Endothelial cell of umbilical vein (primary cell): ENCODE measurements around the gene EYS. TPM values are rescaled to one million over a fixed set of nuclear protein-coding genes. Genes with fewer than 3 reads are reported as not detected.

Experiments
- BruUV-seq: library from RNA; stranded (reverse); fragments of 400-500 nt; replicated peaks from 2 replicates; lab custom pipeline; 2021; lab: Mats Ljungman, UMichigan
- CTCF ChIA-PET: fragments of 300-600, 350-600 bp; sonication (Branson Sonifier 250); formaldehyde crosslinking; loops from one replicate; lab custom pipeline; 2021; ENCODE audit warnings: antibody characterized with exemption, inconsistent platforms; lab: Charles Lee
- POLR2A ChIA-PET: fragments of 300-600, 350-600 bp; sonication (Branson Sonifier 250); formaldehyde crosslinking; loops from one replicate; lab custom pipeline; 2021; ENCODE audit warnings: antibody characterized with exemption, inconsistent platforms; lab: Charles Lee
- DNase-seq: peaks from one replicate; pipeline ENCODE4 v3.0.0-alpha.2; 2011; ENCODE audit warnings: low read depth, low spot score
- FAIRE-seq: peaks from 2 replicates; lab custom pipeline; 2011; peaks lifted over from hg19 to GRCh38; lab: Jason Lieb, UNC
- H2AFZ ChIP-seq: 2 replicates; pipeline ENCODE4 v1.6.0; 2012; ENCODE audit warnings: low read depth, low read length, control low read depth, inconsistent platforms
- H3K27ac ChIP-seq: 2 replicates; pipeline ENCODE4 v1.5.1; 2011; ENCODE audit warnings: low read depth, mild to moderate bottlenecking, control low read depth, low read length, moderate library complexity; ENCODE audit not compliant: insufficient read depth
- H3K27me3 ChIP-seq, 2 experiments: 2 replicates each; pipeline versions ENCODE4 v1.6.0 to v1.6.1; 2011; ENCODE audit warnings: low read length in 2 of 2, mixed read lengths in 1 of 2; ENCODE audit not compliant: control insufficient read depth in 2 of 2, insufficient read depth in 2 of 2
- H3K36me3 ChIP-seq, 2 experiments: 2 replicates in 1 of 2; 3 replicates in 1 of 2; pipeline ENCODE4 v1.5.1; 2011; ENCODE audit warnings: low read length in 2 of 2, mild to moderate bottlenecking in 1 of 2, moderate library complexity in 1 of 2; ENCODE audit not compliant: control insufficient read depth in 2 of 2, insufficient read depth in 2 of 2; ENCODE audit errors: extremely low read depth in 1 of 2
- H3K4me1 ChIP-seq: 3 replicates; pipeline ENCODE4 v1.5.1; 2011; ENCODE audit warnings: mild to moderate bottlenecking, low read length; ENCODE audit not compliant: control insufficient read depth, insufficient read depth; ENCODE audit errors: extremely low read depth
- H3K4me2 ChIP-seq: 2 replicates; pipeline ENCODE4 v1.6.1; 2011; ENCODE audit warnings: low read length, control low read depth, mixed read lengths; ENCODE audit not compliant: insufficient read depth
- H3K4me3 ChIP-seq, 3 experiments: fragments of 200-600 bp in 1 of 3; sonication (generic), shearing (Covaris generic) in 1 of 3; replicated peaks in 1 of 3; 2 replicates each; pipeline ENCODE4 v1.5.1; 2011 to 2016; ENCODE audit warnings: control low read depth in 3 of 3, low read length in 3 of 3, mild to moderate bottlenecking in 2 of 3, inconsistent platforms in 1 of 3, low read depth in 1 of 3, moderate library complexity in 1 of 3; ENCODE audit not compliant: insufficient read depth in 1 of 3
- H3K79me2 ChIP-seq: 2 replicates; pipeline ENCODE4 v1.6.0; 2012; ENCODE audit warnings: low read length, inconsistent platforms; ENCODE audit not compliant: control insufficient read depth, insufficient read depth
- H3K9ac ChIP-seq: replicated peaks from 2 replicates; pipeline ENCODE3; 2011; ENCODE audit warnings: low read length, control low read depth; ENCODE audit not compliant: insufficient read depth; ENCODE audit errors: extremely low read depth
- H3K9me1 ChIP-seq: replicated peaks from 3 replicates; pipeline ENCODE4 v1.6.0; 2011; ENCODE audit warnings: mild to moderate bottlenecking, low read length; ENCODE audit not compliant: control insufficient read depth, insufficient read depth; ENCODE audit errors: extremely low read depth
- H3K9me3 ChIP-seq: replicated peaks from 2 replicates; pipeline ENCODE4 v1.5.1; 2012; ENCODE audit warnings: low read length, inconsistent platforms; ENCODE audit not compliant: control insufficient read depth, insufficient read depth
- H4K20me1 ChIP-seq: replicated peaks from 2 replicates; pipeline ENCODE3; 2011; ENCODE audit warnings: mild to moderate bottlenecking, low read length; ENCODE audit not compliant: control insufficient read depth, insufficient read depth; ENCODE audit errors: extremely low read depth
- CTCF ChIP-seq, 2 donors: IDR thresholded peaks; 1 replicate in 1 of 2; 2 replicates in 1 of 2; pipeline ENCODE4 v1.5.1; 2011; ENCODE audit warnings: low read length in 2 of 2, mild to moderate bottlenecking in 2 of 2, moderate library complexity in 2 of 2, control low read depth in 1 of 2, inconsistent platforms in 1 of 2, low read depth in 1 of 2; ENCODE audit not compliant: insufficient read depth in 1 of 2; ENCODE audit errors: extremely low read depth in 1 of 2
- EZH2 ChIP-seq: IDR thresholded peaks from 2 replicates; pipeline ENCODE4 v1.6.1; 2012; ENCODE audit warnings: borderline replicate concordance, low read depth, mild to moderate bottlenecking, moderate library complexity, low read length, inconsistent platforms; ENCODE audit not compliant: severe bottlenecking
- FOS ChIP-seq: IDR thresholded peaks from 2 replicates; pipeline ENCODE4 v1.6.1; 2011; ENCODE audit warnings: mild to moderate bottlenecking, low read length, moderate library complexity, borderline replicate concordance; ENCODE audit not compliant: insufficient read depth
- GATA2 ChIP-seq: IDR thresholded peaks from 2 replicates; pipeline ENCODE4 v1.7.0; 2011; ENCODE audit warnings: low read depth, mild to moderate bottlenecking, moderate library complexity, mixed read lengths, low read length; ENCODE audit not compliant: insufficient read length, insufficient read depth
- JUN ChIP-seq: IDR thresholded peaks from 2 replicates; pipeline ENCODE4 v1.6.1; 2011; ENCODE audit warnings: borderline replicate concordance, low read depth; ENCODE audit not compliant: insufficient read length, insufficient read depth
- MAX ChIP-seq: IDR thresholded peaks from 2 replicates; pipeline ENCODE4 v1.6.1; 2011; ENCODE audit not compliant: insufficient read depth, insufficient read length
- MYC ChIP-seq: IDR thresholded peaks from one replicate; pipeline ENCODE4 v1.6.1; 2011; ENCODE audit warnings: mild to moderate bottlenecking, low read depth, low read length
- POLR2A ChIP-seq: IDR thresholded peaks from 2 replicates; pipeline ENCODE4 v1.6.1; 2012; ENCODE audit warnings: low read depth, mild to moderate bottlenecking, control low read depth, low read length
- POLR2AphosphoS5 ChIP-seq: IDR thresholded peaks from 2 replicates; pipeline ENCODE4 v1.6.1; 2012; ENCODE audit warnings: low read depth, mild to moderate bottlenecking, control low read depth, low read length, moderate library complexity; ENCODE audit not compliant: insufficient read depth
- dilution Hi-C: fragments of 300-500 bp; cut with MboI; formaldehyde crosslinking; loops from one replicate; pipeline ENCODE4 v1.15.0; 2019; ENCODE audit warnings: low sequenced_read_pairs; ENCODE audit not compliant: extremely low pct_ligation_motif_present
- intact Hi-C: fragments of 100-400 bp; cut with micrococcal nuclease; formaldehyde crosslinking; loops from one replicate; pipeline ENCODE4 v1.10.0; 2022
- polyA plus RNA-seq, 4 experiments: library from polyadenylated mRNA; depleted of rRNA in 3 of 4; stranded (reverse) in 3 of 4; unstranded in 1 of 4; fragments of >200 nt; gene quantifications; 2 replicates each; pipeline versions ENCODE4 v1.2.1 to v1.2.3, GENCODE V29; 2011 to 2012; ENCODE audit warnings: missing spikeins in 1 of 4
- total RNA-seq: library from RNA; stranded (reverse); gene quantifications from 2 replicates; pipeline ENCODE4 v1.2.3, GENCODE V29; 2021

EYS gene
- total and polyA plus RNA-seq, 2 donors (not counting 3 experiments of a cell fraction or from before 2014, with no cell fraction given), result 0.01 to 0.27 TPM

DNA sequence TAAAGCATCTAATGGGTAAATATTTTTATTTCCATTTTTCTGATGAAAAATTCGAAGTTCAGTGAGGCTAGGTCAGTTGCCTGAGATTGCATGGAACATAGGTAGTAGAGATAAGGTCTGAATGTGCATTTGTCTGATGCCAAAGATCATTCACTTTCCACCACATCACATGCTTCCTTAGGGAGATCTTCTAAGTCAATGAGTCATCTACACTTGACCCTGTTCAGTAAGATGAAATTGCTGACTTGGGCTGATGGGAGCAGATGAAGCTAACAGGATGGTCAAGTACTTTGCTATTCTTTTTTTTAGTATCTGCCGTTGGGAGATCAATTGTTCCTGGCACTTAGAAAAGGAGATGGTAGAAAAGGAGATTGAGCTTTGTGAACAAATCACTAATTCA is 1560.2 kb downstream of the EYS start:
- ChIA-PET POLR2A (no interaction called here), CTCF (no interaction called here)
- H3K9ac ChIP-seq, result no peak overlapping the region
- peaks cover 2% of the 10 kb centered on the region for H3K9me1 ChIP-seq
- BruUV-seq, result no TSS peak
- H3K79me2 ChIP-seq, result no peaks in the 10 kb centered on the region
- no peaks in the 10 kb centered on the region for H3K4me1 ChIP-seq
- TF ChIP-seq POLR2AphosphoS5 (no peak), EZH2 (no peak), CTCF (IDR thresholded peaks at IDR 0.05; ENCODE audit: extremely low read depth in 1 of 2, insufficient read depth in 1 of 2, low read depth in 1 of 2, low read length in 2 of 2) (no peak), MAX (no peak), GATA2 (no peak), FOS (no peak), JUN (no peak), POLR2A (no peak), MYC (no peak)
- DNase-seq (no peak), FAIRE-seq (no peak)
- no peak overlapping the region for H2AFZ ChIP-seq
- H3K9me3 ChIP-seq, result no peaks in the 10 kb centered on the region
- H4K20me1 ChIP-seq, result no peaks in the 10 kb centered on the region
- H3K27me3 ChIP-seq, result no peaks in the 10 kb centered on the region
- no peak overlapping the region for H3K4me2 ChIP-seq
- dilution Hi-C loops (no loop called here), intact Hi-C loops (no loop called here)
- no peak overlapping the region for H3K27ac ChIP-seq
- H3K4me3 ChIP-seq, result no peak overlapping the region
- H3K36me3 ChIP-seq, result no peaks in the 10 kb centered on the region
